ENCODE measurements around the gene CRYBB3. TPM values are rescaled to one million over a fixed set of nuclear protein-coding genes. Genes with fewer than 3 reads are reported as not detected.

CRYBB3 gene
- total RNA-seq, 1 experiment from 2014 or later, result 0.64 TPM

GRCh38 chr22:25156736-25157135 lies 42.9 kb upstream of the CRYBB3 start:
- no peaks in the 10 kb centered on the region for H3K9me3 ChIP-seq (ENCODE audit: control insufficient read depth in 1 of 2, insufficient read depth in 1 of 2, low read depth in 1 of 2, low read length in 2 of 2)
- ATAC-seq (no peak), DNase-seq (ENCODE audit: low read depth, low spot score) (no peak)
- ChIA-PET POLR2A (no interaction called here), RAD21 (ENCODE audit: low non-redundant PET in 1 of 2, low total read pairs in 2 of 2, uncharacterized antibody in 2 of 2, unreplicated experiment in 2 of 2) (no interaction called here), CTCF (no interaction called here)
- TF ChIP-seq SP1 (IDR thresholded peaks at IDR 0.05; ENCODE audit: low read depth) (no peak), REST (IDR thresholded peaks at IDR 0.05; ENCODE audit: low read depth) (no peak), JUND (IDR thresholded peaks at IDR 0.05) (no peak), EGR1 (IDR thresholded peaks at IDR 0.05; ENCODE audit: low read depth) (no peak), ZFX (IDR thresholded peaks at IDR 0.05) (no peak), FOSL1 (IDR thresholded peaks at IDR 0.05; ENCODE audit: low read depth) (no peak), SIN3A (IDR thresholded peaks at IDR 0.05; ENCODE audit: low read depth) (no peak), CBX3 (IDR thresholded peaks at IDR 0.05; ENCODE audit: low read depth) (no peak), SRF (IDR thresholded peaks at IDR 0.05; ENCODE audit: low read depth) (no peak), ELF1 (IDR thresholded peaks at IDR 0.05; ENCODE audit: borderline replicate concordance, low read depth) (no peak), RAD21 (IDR thresholded peaks at IDR 0.05; ENCODE audit: low read depth) (no peak), EZH2 (IDR thresholded peaks at IDR 0.05) (no peak), EZH2phosphoT487 (IDR thresholded peaks at IDR 0.05; ENCODE audit: borderline replicate concordance) (no peak), ZBTB33 (IDR thresholded peaks at IDR 0.05; ENCODE audit: extremely low read depth, insufficient replicate concordance, low read length) (no peak)
- TF ChIP-seq, protein P1, sequence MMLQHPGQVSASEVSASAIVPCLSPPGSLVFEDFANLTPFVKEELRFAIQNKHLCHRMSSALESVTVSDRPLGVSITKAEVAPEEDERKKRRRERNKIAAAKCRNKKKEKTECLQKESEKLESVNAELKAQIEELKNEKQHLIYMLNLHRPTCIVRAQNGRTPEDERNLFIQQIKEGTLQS (IDR thresholded peaks at IDR 0.05), result no peak
- TF ChIP-seq, protein P2, sequence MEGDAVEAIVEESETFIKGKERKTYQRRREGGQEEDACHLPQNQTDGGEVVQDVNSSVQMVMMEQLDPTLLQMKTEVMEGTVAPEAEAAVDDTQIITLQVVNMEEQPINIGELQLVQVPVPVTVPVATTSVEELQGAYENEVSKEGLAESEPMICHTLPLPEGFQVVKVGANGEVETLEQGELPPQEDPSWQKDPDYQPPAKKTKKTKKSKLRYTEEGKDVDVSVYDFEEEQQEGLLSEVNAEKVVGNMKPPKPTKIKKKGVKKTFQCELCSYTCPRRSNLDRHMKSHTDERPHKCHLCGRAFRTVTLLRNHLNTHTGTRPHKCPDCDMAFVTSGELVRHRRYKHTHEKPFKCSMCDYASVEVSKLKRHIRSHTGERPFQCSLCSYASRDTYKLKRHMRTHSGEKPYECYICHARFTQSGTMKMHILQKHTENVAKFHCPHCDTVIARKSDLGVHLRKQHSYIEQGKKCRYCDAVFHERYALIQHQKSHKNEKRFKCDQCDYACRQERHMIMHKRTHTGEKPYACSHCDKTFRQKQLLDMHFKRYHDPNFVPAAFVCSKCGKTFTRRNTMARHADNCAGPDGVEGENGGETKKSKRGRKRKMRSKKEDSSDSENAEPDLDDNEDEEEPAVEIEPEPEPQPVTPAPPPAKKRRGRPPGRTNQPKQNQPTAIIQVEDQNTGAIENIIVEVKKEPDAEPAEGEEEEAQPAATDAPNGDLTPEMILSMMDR (IDR thresholded peaks at IDR 0.05 in 2 of 3, conservative IDR thresholded peaks at IDR 0.05 in 1 of 3; ENCODE audit: borderline replicate concordance in 1 of 3, insufficient read depth in 1 of 3, low read depth in 2 of 3, low read length in 2 of 3), result no peak
- no peaks in the 10 kb centered on the region for H3K9me2 ChIP-seq (ENCODE audit: insufficient read depth)
- H3K4me1 ChIP-seq (ENCODE audit: control insufficient read depth in 1 of 2, insufficient read depth in 2 of 2, low read length in 2 of 2), result peaks cover 5 to 6% of the 10 kb centered on the region in 2 experiments; a peak in 2 of 4 replicates
- no peak overlapping the region for H2AFZ ChIP-seq (ENCODE audit: low read depth, low read length, poor library complexity, severe bottlenecking)
- H3K79me2 ChIP-seq (ENCODE audit: insufficient read depth, low read length), result no peaks in the 10 kb centered on the region; the same call in 1 of the 2 replicates
- BruUV-seq (replicated peaks), result no TSS peak
- H4K20me1 ChIP-seq (ENCODE audit: insufficient read depth), result no peaks in the 10 kb centered on the region
- H3K4me3 ChIP-seq (replicated peaks in 1 of 2; ENCODE audit: low read depth in 1 of 2, low read length in 2 of 2), result no peak overlapping the region
- no peak overlapping the region for H3K27ac ChIP-seq (ENCODE audit: low read depth, low read length)
- H3K9ac ChIP-seq (ENCODE audit: low read length), result no peak overlapping the region
- no peak overlapping the region for H3K4me2 ChIP-seq (ENCODE audit: low read length)
- intact Hi-C loops (cut with micrococcal nuclease), result no loop called here
- H3K27me3 ChIP-seq (ENCODE audit: insufficient read depth, low read length), result no peaks in the 10 kb centered on the region
- H3K36me3 ChIP-seq (ENCODE audit: control insufficient read depth in 1 of 2, insufficient read depth in 2 of 2, low read length in 2 of 2), result no peaks in the 10 kb centered on the region; a peak in 1 of 4 replicates

Data from HCT116 (cell line).